Measurements from ENCODE around the gene CNTN4. TPM values are rescaled to one million over a fixed set of nuclear protein-coding genes. Genes with fewer than 3 reads are reported as not detected.

Gene CNTN4
- total RNA-seq, 1 experiment from 2014 or later, result 5.7 TPM

GRCh38 chr3:2861920-2862319, 763.3 kb downstream of the CNTN4 start:
- intact Hi-C loops (cut with micrococcal nuclease; ENCODE audit: unreplicated experiment), result no loop called here
- H3K9me3 ChIP-seq (ENCODE audit: low read depth, low read length, poor library complexity, severe bottlenecking), result no peaks in the 10 kb centered on the region
- no peak for DNase-seq (ENCODE audit: low spot score)
- TF ChIP-seq EZH2 (IDR thresholded peaks at IDR 0.05; ENCODE audit: borderline replicate concordance, low read depth, low read length, poor library complexity, severe bottlenecking) (no peak), CTCF (conservative IDR thresholded peaks at IDR 0.05; ENCODE audit: low read depth, low read length) (no peak)
- CTCF ChIA-PET, result no interaction called here
- no peak overlapping the region for H3K4me3 ChIP-seq (ENCODE audit: low read depth, low read length, poor library complexity, severe bottlenecking)
- no peak overlapping the region for H3K27ac ChIP-seq (ENCODE audit: low read depth, low read length, poor library complexity, severe bottlenecking)
- no TSS peak for BruUV-seq (replicated peaks)
- H3K4me1 ChIP-seq (ENCODE audit: insufficient read depth, low read length, poor library complexity, severe bottlenecking), result no peaks in the 10 kb centered on the region
- no peaks in the 10 kb centered on the region for H3K27me3 ChIP-seq (replicated peaks; ENCODE audit: insufficient read depth, low read depth, low read length, poor library complexity)
- POLR2A ChIA-PET (ENCODE audit: low non-redundant PET), result no interaction called here
- H3K36me3 ChIP-seq (ENCODE audit: insufficient read depth, low read length, poor library complexity, severe bottlenecking), result no peaks in the 10 kb centered on the region

DNA sequence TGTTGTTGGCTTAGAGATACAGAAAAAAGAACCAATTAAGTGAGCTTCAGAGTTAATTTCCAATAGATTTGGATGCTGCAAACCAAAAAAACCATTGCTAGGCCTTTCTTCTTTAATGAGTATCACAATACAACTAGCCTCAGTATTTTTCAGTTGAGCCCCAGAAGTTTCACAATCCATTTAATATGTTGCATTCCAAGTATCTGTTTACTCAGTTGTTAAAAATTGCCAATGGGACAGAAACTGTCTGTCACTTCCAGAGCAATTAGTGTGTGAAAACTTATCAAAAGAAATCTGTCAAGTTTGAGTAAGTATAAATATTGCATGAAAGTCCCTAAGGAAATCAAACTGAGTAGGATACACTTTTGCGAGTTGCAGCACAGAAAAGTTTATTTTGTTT, 763.7 kb downstream of the CNTN4 start:
- ChIA-PET CTCF (no interaction called here), POLR2A (ENCODE audit: low non-redundant PET) (no interaction called here)
- Histone ChIP-seq H3K27ac (ENCODE audit: low read depth, low read length, poor library complexity, severe bottlenecking) (no peak overlapping the region), H3K36me3 (ENCODE audit: insufficient read depth, low read length, poor library complexity, severe bottlenecking) (no peaks in the 10 kb centered on the region), H3K27me3 (replicated peaks; ENCODE audit: insufficient read depth, low read depth, low read length, poor library complexity) (no peaks in the 10 kb centered on the region), H3K9me3 (ENCODE audit: low read depth, low read length, poor library complexity, severe bottlenecking) (no peaks in the 10 kb centered on the region), H3K4me1 (ENCODE audit: insufficient read depth, low read length, poor library complexity, severe bottlenecking) (no peaks in the 10 kb centered on the region), H3K4me3 (ENCODE audit: low read depth, low read length, poor library complexity, severe bottlenecking) (no peak overlapping the region)
- intact Hi-C loops (cut with micrococcal nuclease; ENCODE audit: unreplicated experiment), result no loop called here
- no peak for DNase-seq (ENCODE audit: low spot score)
- TF ChIP-seq CTCF (conservative IDR thresholded peaks at IDR 0.05; ENCODE audit: low read depth, low read length) (no peak), EZH2 (IDR thresholded peaks at IDR 0.05; ENCODE audit: borderline replicate concordance, low read depth, low read length, poor library complexity, severe bottlenecking) (no peak)
- BruUV-seq (replicated peaks), result no TSS peak

- no peaks in the 10 kb centered on the region for H3K4me1 ChIP-seq (ENCODE audit: insufficient read depth, low read length, poor library complexity, severe bottlenecking)
- H3K4me3 ChIP-seq (ENCODE audit: low read depth, low read length, poor library complexity, severe bottlenecking), result no peak overlapping the region
- intact Hi-C loops (cut with micrococcal nuclease; ENCODE audit: unreplicated experiment), result no loop called here
- TF ChIP-seq CTCF (conservative IDR thresholded peaks at IDR 0.05; ENCODE audit: low read depth, low read length), result no peak
- TF ChIP-seq EZH2 (IDR thresholded peaks at IDR 0.05; ENCODE audit: borderline replicate concordance, low read depth, low read length, poor library complexity, severe bottlenecking), result no peak
- H3K27ac ChIP-seq (ENCODE audit: low read depth, low read length, poor library complexity, severe bottlenecking), result no peak overlapping the region
- POLR2A ChIA-PET (ENCODE audit: low non-redundant PET), result no interaction called here
- CTCF ChIA-PET, result no interaction called here
- no peak for DNase-seq (ENCODE audit: low spot score)
- no peaks in the 10 kb centered on the region for H3K27me3 ChIP-seq (replicated peaks; ENCODE audit: insufficient read depth, low read depth, low read length, poor library complexity)
- H3K9me3 ChIP-seq (ENCODE audit: low read depth, low read length, poor library complexity, severe bottlenecking), result no peaks in the 10 kb centered on the region
- BruUV-seq (replicated peaks), result no TSS peak
- H3K36me3 ChIP-seq (ENCODE audit: insufficient read depth, low read length, poor library complexity, severe bottlenecking), result no peaks in the 10 kb centered on the region
These were observed 764.5 kb downstream of the CNTN4 start for GRCh38 chr3:2863127-2863526.

All from A673 (cell line).